ENCODE measurements around the gene DUSP6. TPM values are rescaled to one million over a fixed set of nuclear protein-coding genes. Genes with fewer than 3 reads are reported as not detected.

Gene DUSP6
- total and polyA plus RNA-seq, 2 of the 8 experiments (the other 6 are each of a cell fraction or from before 2014, with no cell fraction given): 99.3 to 179 TPM

DNA sequence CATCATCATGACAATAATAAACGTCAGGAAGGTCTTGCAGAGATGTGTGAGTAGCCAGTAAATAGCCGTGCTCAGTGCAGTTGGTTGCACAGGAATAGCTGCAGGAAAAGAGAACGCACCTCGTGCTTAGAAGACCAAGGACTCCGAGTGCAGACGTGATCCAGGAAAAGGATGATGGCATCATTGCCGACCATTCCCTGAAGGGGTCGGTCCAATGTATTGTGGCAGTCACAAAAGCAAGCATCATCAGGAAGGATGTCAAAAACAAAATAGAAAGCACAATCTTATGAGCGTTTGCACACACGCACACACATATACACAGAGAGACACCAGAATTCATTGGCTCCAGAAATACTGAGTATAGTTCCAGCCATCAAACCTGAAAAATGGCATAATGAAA is 12.8 kb downstream of the DUSP6 start:
- Histone ChIP-seq H3K36me3 (ENCODE audit: control insufficient read depth in 2 of 4, insufficient read depth in 4 of 4, low read length in 3 of 4) (no peaks in the 10 kb centered on the region), H2AK5ac (ENCODE audit: low read depth, low read length) (no peak overlapping the region), H2BK20ac (ENCODE audit: low read length) (no peak overlapping the region), H4K8ac (ENCODE audit: extremely low read depth, insufficient read depth, low read length) (no peak overlapping the region), H3K4ac (replicated peaks; ENCODE audit: insufficient read length, low read depth, low read length) (no peak overlapping the region), H3K9ac (replicated peaks in 1 of 4; ENCODE audit: extremely low read depth in 1 of 4, low read depth in 3 of 4, low read length in 3 of 4) (no peak overlapping the region), H3K27ac (ENCODE audit: low read depth, low read length) (no peak overlapping the region), H2BK12ac (ENCODE audit: low read depth, low read length) (no peak overlapping the region), H3K27me3 (replicated peaks in 1 of 4; ENCODE audit: control insufficient read depth in 3 of 4, extremely low read depth in 1 of 4, insufficient read depth in 3 of 4, low read length in 3 of 4) (no peaks in the 10 kb centered on the region), H3K79me2 (ENCODE audit: control insufficient read depth in 1 of 2, insufficient read depth in 2 of 2, low read length in 2 of 2) (no peaks in the 10 kb centered on the region), H2BK5ac (ENCODE audit: low read depth, low read length) (no peak overlapping the region), H3K4me2 (ENCODE audit: insufficient read depth in 1 of 2, low read depth in 2 of 2, low read length in 2 of 2) (no peak overlapping the region), H3K18ac (ENCODE audit: extremely low read depth, low read length) (no peak overlapping the region), H3K23me2 (ENCODE audit: low read depth, low read length) (no peaks in the 10 kb centered on the region), H4K5ac (ENCODE audit: insufficient read length, low read depth, low read length) (no peak overlapping the region), H4K91ac (replicated peaks; ENCODE audit: insufficient read length, low read length) (no peak overlapping the region), H2BK120ac (replicated peaks; ENCODE audit: low read depth, low read length) (no peak overlapping the region), H3K9me3 (ENCODE audit: insufficient read depth in 2 of 2, low read depth in 1 of 2, low read length in 1 of 2) (no peaks in the 10 kb centered on the region), H3K56ac (replicated peaks; ENCODE audit: insufficient read length, low read depth, low read length) (no peak overlapping the region), H4K20me1 (replicated peaks in 1 of 2; ENCODE audit: control insufficient read depth in 1 of 2, insufficient read depth in 2 of 2, low read length in 2 of 2) (no peaks in the 10 kb centered on the region), H2BK15ac (ENCODE audit: low read length) (no peak overlapping the region), H3K79me1 (ENCODE audit: low read depth, low read length) (no peaks in the 10 kb centered on the region), H3K23ac (ENCODE audit: insufficient read length) (no peak overlapping the region), H3K4me3 (ENCODE audit: extremely low read depth in 1 of 4, insufficient read depth in 2 of 4, low read depth in 3 of 4, low read length in 4 of 4) (no peak overlapping the region), H3K4me1 (replicated peaks in 1 of 4; ENCODE audit: control insufficient read depth in 3 of 4, insufficient read depth in 4 of 4, low read length in 3 of 4) (peaks cover 0 to 9% (median 5%) of the 10 kb centered on the region in 4 experiments; a peak in 5 of 7 replicates), H2AFZ (ENCODE audit: low read length) (no peak overlapping the region), H3K14ac (ENCODE audit: insufficient read length) (no peak overlapping the region)
- ChIA-PET CTCF (ENCODE audit: partially characterized antibody) (no interaction called here), POLR2A (ENCODE audit: partially characterized antibody) (no interaction called here)
- DNase-seq (ENCODE audit: low read depth in 1 of 2, low spot score in 2 of 2) (no peak), FAIRE-seq (no peak)
- no peak for TF ChIP-seq HDAC2 (IDR thresholded peaks at IDR 0.05; ENCODE audit: borderline replicate concordance in 1 of 2, low read depth in 2 of 2, low read length in 2 of 2)
- TF ChIP-seq RNF2 (IDR thresholded peaks at IDR 0.05; ENCODE audit: borderline replicate concordance, low read depth, low read length, missing control alignments, poor library complexity, severe bottlenecking): no peak
- no peak for TF ChIP-seq RXRA (IDR thresholded peaks at IDR 0.05; ENCODE audit: insufficient read depth, low read depth, low read length)
- no peak for TF ChIP-seq EGR1 (IDR thresholded peaks at IDR 0.05; ENCODE audit: borderline replicate concordance, low read depth, low read length)
- TF ChIP-seq EP300 (IDR thresholded peaks at IDR 0.05; ENCODE audit: borderline replicate concordance in 1 of 2, low read depth in 2 of 2, low read length in 2 of 2): no peak
- TF ChIP-seq, protein P1, sequence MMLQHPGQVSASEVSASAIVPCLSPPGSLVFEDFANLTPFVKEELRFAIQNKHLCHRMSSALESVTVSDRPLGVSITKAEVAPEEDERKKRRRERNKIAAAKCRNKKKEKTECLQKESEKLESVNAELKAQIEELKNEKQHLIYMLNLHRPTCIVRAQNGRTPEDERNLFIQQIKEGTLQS (IDR thresholded peaks at IDR 0.05; ENCODE audit: insufficient read depth, low read depth, low read length): no peak
- TF ChIP-seq PHF8 (conservative IDR thresholded peaks at IDR 0.05; ENCODE audit: low read depth, low read length): no peak
- no peak for TF ChIP-seq SRF (IDR thresholded peaks at IDR 0.05; ENCODE audit: low read depth, low read length)
- 90% methylated on average over 10 of the region's 10 CpGs; no CpG with 5 or more reads in 1 of the 2 experiments for WGBS, 2 experiments (ENCODE audit: extremely low coverage in 1 of 2, insufficient coverage in 1 of 2, insufficient read length in 1 of 2, insufficient replicate concordance in 2 of 2, low coverage in 1 of 2, low lambda C conversion rate in 2 of 2, missing lambda C conversion rate in 1 of 2)
